Activated CD4-positive, CD25-positive, alpha-beta regulatory T cell (primary cell): ENCODE results near the gene TUBD1.
"Not testable (repeated sequence)": the region's sequence is repeated elsewhere in the genome, so short reads cannot be mapped to it uniquely, and the experiment has no call there.

ENCODE experiments used
- DNase-seq, 4 experiments: peaks; one replicate each; lab custom pipeline; 2025; lab: John Stamatoyannopoulos, UW

Gene TUBD1

GRCh38 chr17:59874376-59874775, 18.4 kb downstream of the TUBD1 start:
- DNase-seq = no peak

GRCh38 chr17:59873414-59873813, 19.3 kb downstream of the TUBD1 start:
- not testable (repeated sequence) for DNase-seq

GRCh38 chr17:59872351-59872750, 20.4 kb downstream of the TUBD1 start:
- no peak for DNase-seq

- no peak for DNase-seq
Measured at GRCh38 chr17:59870482-59870881, 22.3 kb downstream of the TUBD1 start.

GRCh38 chr17:59869941-59870218, 22.9 kb downstream of the TUBD1 start:
- DNase-seq = no peak

- no peak for DNase-seq
Measured at GRCh38 chr17:59863616-59864015, 29.1 kb downstream of the TUBD1 start.

GRCh38 chr17:59859444-59860025, 33.2 kb downstream of the TUBD1 start:
- DNase-seq = no peak

- DNase-seq = no peak
Measured at GRCh38 chr17:59858932-59859331, 33.8 kb downstream of the TUBD1 start.

- DNase-seq = no peak
Measured at GRCh38 chr17:59858167-59858816, 34.5 kb downstream of the TUBD1 start.

GRCh38 chr17:59856859-59857794, 35.6 kb downstream of the TUBD1 start:
- DNase-seq = no peak

GRCh38 chr17:59853919-59854729, 38.6 kb downstream of the TUBD1 start:
- not testable (repeated sequence) for DNase-seq

GRCh38 chr17:59853168-59853918, 39.4 kb downstream of the TUBD1 start:
- DNase-seq = peak; percentile 19 to 66 (median 56)

- DNase-seq = not testable (repeated sequence)
Measured at GRCh38 chr17:59852847-59853167, 39.9 kb downstream of the TUBD1 start.

GRCh38 chr17:59851439-59852375, 41.0 kb downstream of the TUBD1 start:
- DNase-seq = no peak

GRCh38 chr17:59850311-59850710, 42.4 kb downstream of the TUBD1 start:
- DNase-seq = not testable (repeated sequence)

GRCh38 chr17:59848778-59849177, 44.0 kb downstream of the TUBD1 start:
- no peak for DNase-seq

- no peak for DNase-seq
Measured at GRCh38 chr17:59848385-59848668, 44.4 kb downstream of the TUBD1 start.

GRCh38 chr17:59846394-59847165, 46.2 kb downstream of the TUBD1 start:
- DNase-seq = no peak

- DNase-seq = no peak
Measured at GRCh38 chr17:59845595-59846393, 46.9 kb downstream of the TUBD1 start.
